GM12878 (cell line): ENCODE data around the gene FRZB. TPM values are rescaled to one million over a fixed set of nuclear protein-coding genes. Genes with fewer than 3 reads are reported as not detected.
A peak's percentile ranks its signal among the peaks of the same experiment; 100 is the strongest.

ENCODE experiments used
- ATAC-seq: fragments of 200-7000 bp; cut with Tn5 transposase; 3 replicates; pipeline ENCODE4 v1.9.1; 2020; ENCODE audit warnings: mild to moderate bottlenecking, moderate library complexity
- BruUV-seq: library from RNA; stranded (reverse); fragments of 400-500 nt; replicated peaks from 2 replicates; lab custom pipeline; 2021; lab: Mats Ljungman, UMichigan
- CTCF ChIA-PET: fragments of 300-600 bp; sonication (Branson Sonifier 250); formaldehyde crosslinking; extraction: SDS; loops from one replicate; lab custom pipeline; 2021; ENCODE audit warnings: inconsistent platforms; lab: Yijun Ruan, JAX
- POLR2A ChIA-PET: fragments of 350-600 bp; formaldehyde crosslinking; extraction: SDS; loops from one replicate; lab custom pipeline; 2021; ENCODE audit warnings: inconsistent platforms; lab: Charles Lee
- RAD21 ChIA-PET: fragments of 300-600 bp; sonication (Branson Sonifier 250); formaldehyde crosslinking; loops from one replicate; lab custom pipeline; 2023; ENCODE audit warnings: antibody characterized with exemption; ENCODE audit not compliant: unreplicated experiment; lab: Charles Lee
- SMC1A ChIA-PET: fragments of 300-600 bp; sonication (Branson Sonifier 250); formaldehyde crosslinking; loops from one replicate; lab custom pipeline; 2023; ENCODE audit not compliant: unreplicated experiment, uncharacterized antibody; lab: Charles Lee
- DNase-seq: peaks from one replicate; pipeline ENCODE4 v3.0.0-alpha.2; 2011; ENCODE audit warnings: low read depth, low spot score
- FAIRE-seq: peaks from 3 replicates; lab custom pipeline; 2011; peaks lifted over from hg19 to GRCh38; lab: Jason Lieb, UNC
- H2AFZ ChIP-seq: 2 replicates; pipeline ENCODE4 v1.6.0; 2011; ENCODE audit warnings: low read depth, low read length, control low read depth; ENCODE audit not compliant: control insufficient read depth
- H3K27ac ChIP-seq: 2 replicates; pipeline ENCODE4 v1.5.1; 2011; ENCODE audit warnings: control low read depth; ENCODE audit not compliant: control insufficient read depth, insufficient read depth
- H3K27me3 ChIP-seq, 2 experiments: replicated peaks in 1 of 2; 2 replicates each; pipeline versions ENCODE4 v1.6.0 to v1.6.1; 2011; ENCODE audit warnings: low read length in 1 of 2; ENCODE audit not compliant: control insufficient read depth in 2 of 2, insufficient read depth in 2 of 2
- H3K36me3 ChIP-seq, 2 experiments: 2 replicates each; pipeline ENCODE4 v1.5.1; 2011; ENCODE audit warnings: low read length in 1 of 2; ENCODE audit not compliant: control insufficient read depth in 2 of 2, insufficient read depth in 2 of 2
- H3K4me1 ChIP-seq: 2 replicates; pipeline ENCODE4 v1.6.1; 2011; ENCODE audit warnings: mild to moderate bottlenecking, low read length, moderate library complexity, mixed read lengths; ENCODE audit not compliant: control insufficient read depth, insufficient read depth
- H3K4me2 ChIP-seq: 2 replicates; pipeline ENCODE4 v1.6.0; 2011; ENCODE audit warnings: control low read depth; ENCODE audit not compliant: control insufficient read depth, insufficient read depth
- H3K4me3 ChIP-seq: fragments of 200-600 bp; sonication (generic); 2 replicates; pipeline ENCODE4 v1.5.1; 2016
- H3K79me2 ChIP-seq: 2 replicates; pipeline ENCODE4 v1.6.0; 2011; ENCODE audit warnings: low read length; ENCODE audit not compliant: control insufficient read depth, insufficient read depth
- H3K9ac ChIP-seq: 2 replicates; pipeline ENCODE4 v1.8.0; 2011; ENCODE audit warnings: low read length, control low read depth, mixed read lengths; ENCODE audit not compliant: control insufficient read depth, insufficient read depth
- H3K9me3 ChIP-seq: replicated peaks from 3 replicates; pipeline ENCODE4 v1.5.1; 2011; ENCODE audit warnings: mild to moderate bottlenecking, low read length; ENCODE audit not compliant: control insufficient read depth, insufficient read depth
- H4K20me1 ChIP-seq: 2 replicates; pipeline ENCODE4 v1.6.0; 2011; ENCODE audit not compliant: control insufficient read depth, insufficient read depth
- BRCA1 ChIP-seq: IDR thresholded peaks from 2 replicates; pipeline ENCODE4 v1.6.1; 2011; ENCODE audit warnings: low read depth, low read length, improper control_type of control experiment
- CREB1 ChIP-seq: IDR thresholded peaks from 2 replicates; pipeline ENCODE4 v1.6.1; 2012; ENCODE audit warnings: low read depth, mild to moderate bottlenecking, inconsistent platforms
- CREM ChIP-seq: IDR thresholded peaks from 2 replicates; pipeline ENCODE4 v1.6.1; 2014; ENCODE audit warnings: antibody characterized with exemption, low read depth
- CTCF ChIP-seq, 3 experiments: IDR thresholded peaks in 2 of 3; conservative IDR thresholded peaks in 1 of 3; 2 replicates each; pipeline ENCODE4 v1.5.1; 2011; ENCODE audit warnings: low read depth in 3 of 3, low read length in 3 of 3, mild to moderate bottlenecking in 3 of 3, control low read depth in 2 of 3, moderate library complexity in 2 of 3, inconsistent platforms in 1 of 3, mixed read lengths in 1 of 3; ENCODE audit not compliant: control insufficient read depth in 2 of 3, insufficient read depth in 1 of 3; ENCODE audit errors: extremely low read depth in 1 of 3
- DPF2 ChIP-seq: fragments of 450-650 bp; IDR thresholded peaks from 2 replicates; pipeline ENCODE4 v1.6.1; 2017; ENCODE audit warnings: mild to moderate bottlenecking
- GATAD2B ChIP-seq: fragments of 450-650 bp; conservative IDR thresholded peaks from 2 replicates; pipeline ENCODE4 v1.6.1; 2017; ENCODE audit warnings: low read depth, mild to moderate bottlenecking, moderate library complexity
- IRF3 ChIP-seq: fragments of 450-650 bp; IDR thresholded peaks from 2 replicates; pipeline ENCODE4 v1.6.1; 2014; ENCODE audit warnings: mild to moderate bottlenecking
- MTA3 ChIP-seq: IDR thresholded peaks from 2 replicates; pipeline ENCODE4 v1.6.1; 2012; ENCODE audit warnings: low read length, inconsistent platforms, borderline replicate concordance
- MYC ChIP-seq: IDR thresholded peaks from 2 replicates; pipeline ENCODE4 v1.6.1; 2011; ENCODE audit warnings: mild to moderate bottlenecking, low read length, moderate library complexity, inconsistent platforms; ENCODE audit not compliant: insufficient read depth, insufficient replicate concordance, insufficient read length, severe bottlenecking
- NFYB ChIP-seq: IDR thresholded peaks from 2 replicates; pipeline ENCODE4 v1.6.1; 2011; ENCODE audit warnings: low read depth, mild to moderate bottlenecking, low read length, improper control_type of control experiment, moderate library complexity; ENCODE audit not compliant: insufficient read depth
- PAX5 ChIP-seq: IDR thresholded peaks from 2 replicates; pipeline ENCODE4 v1.6.1; 2011; ENCODE audit warnings: low read depth, low read length, borderline replicate concordance
- POLR2AphosphoS2 ChIP-seq: IDR thresholded peaks from 2 replicates; pipeline ENCODE4 v1.6.1; 2011; ENCODE audit warnings: low read depth, mild to moderate bottlenecking, low read length, improper control_type of control experiment, moderate library complexity
- RAD21 ChIP-seq: IDR thresholded peaks from 2 replicates; pipeline ENCODE4 v1.6.1; 2011; ENCODE audit warnings: mild to moderate bottlenecking, low read depth, low read length, moderate library complexity; ENCODE audit not compliant: insufficient read depth
- RAD51 ChIP-seq: fragments of 450-650 bp; IDR thresholded peaks from 2 replicates; pipeline ENCODE4 v1.6.1; 2016; ENCODE audit warnings: moderate library complexity, mild to moderate bottlenecking, inconsistent platforms
- RCOR1 ChIP-seq: conservative IDR thresholded peaks from 2 replicates; pipeline ENCODE4 v1.6.1; 2012; ENCODE audit warnings: low read depth, low read length, improper control_type of control experiment
- SMC3 ChIP-seq: IDR thresholded peaks from 2 replicates; pipeline ENCODE4 v1.6.1; 2011; ENCODE audit warnings: low read length, improper control_type of control experiment, borderline replicate concordance
- SREBF1 ChIP-seq: IDR thresholded peaks from 2 replicates; pipeline ENCODE4 v1.6.1; 2012; ENCODE audit warnings: mild to moderate bottlenecking, low read length
- WRNIP1 ChIP-seq: IDR thresholded peaks from 2 replicates; pipeline ENCODE4 v1.6.1; 2011; ENCODE audit warnings: low read depth, low read length, improper control_type of control experiment, borderline replicate concordance
- ZNF217 ChIP-seq: fragments of 450-650 bp; IDR thresholded peaks from 2 replicates; pipeline ENCODE4 v1.6.1; 2017; ENCODE audit warnings: antibody characterized with exemption, mild to moderate bottlenecking
- ZNF384 ChIP-seq: IDR thresholded peaks from 2 replicates; pipeline ENCODE4 v1.6.1; 2012; ENCODE audit warnings: low read depth, mild to moderate bottlenecking, low read length, improper control_type of control experiment, borderline replicate concordance
- WGBS: methylation state at CpG from one replicate; pipeline ENCODE4 v1.1.6; 2016; ENCODE audit warnings: low lambda C conversion rate; ENCODE audit not compliant: insufficient replicate concordance, insufficient coverage; ENCODE audit errors: missing lambda C conversion rate; 5-methylcytosine and 5-hydroxymethylcytosine counted together
- in situ Hi-C: fragments of 300-500 bp; cut with MboI; formaldehyde crosslinking; loops from 9 replicates; pipeline ENCODE4 v1.14.3; 2018; ENCODE audit warnings: mixed read lengths
- intact Hi-C: fragments of 100-400 bp; cut with micrococcal nuclease; formaldehyde crosslinking; loops from one replicate; pipeline ENCODE4 v1.14.2; 2022; ENCODE audit not compliant: unreplicated experiment
- polyA plus RNA-seq, 11 experiments: library from polyadenylated mRNA; depleted of rRNA in 4 of 11; unstranded in 6 of 11; stranded (reverse) in 5 of 11; fragments of >200 nt; fragmentation: Nextera tagmentation in 4 of 11; fragmentation: Illumina TruSeq in 1 of 11; extraction: Ambion mirVana in 4 of 11; extraction: Trizol in 1 of 11; gene quantifications; 1 replicate in 1 of 11; 2 replicates in 10 of 11; pipeline versions ENCODE4 v1.2.1 to v1.2.3, GENCODE V29; 2011 to 2016; ENCODE audit warnings: inconsistent platforms in 2 of 11, missing spikeins in 2 of 11, low read depth in 1 of 11
- total RNA-seq, 4 experiments: library from RNA; depleted of rRNA in 3 of 4; stranded (reverse); fragments of >200 nt in 3 of 4; fragmentation: Illumina TruSeq in 1 of 4; extraction: Trizol in 1 of 4; gene quantifications; 2 replicates each; pipeline versions ENCODE4 v1.2.1 to v1.2.3, GENCODE V29; 2013 to 2021

FRZB gene
- total and polyA plus RNA-seq, 10 of the 15 experiments (the other 5 are each of a cell fraction or from before 2014, with no cell fraction given) = 0.03 TPM; not detected in 9

- TF ChIP-seq IRF3 = no peak
Observed at GRCh38 chr2:182792441-182792840, 74.0 kb downstream of the FRZB start (continued).

GRCh38 chr2:182784777-182785176 lies 81.7 kb downstream of the FRZB start:
- CTCF ChIA-PET = interaction anchor here (1.4 to 1.6 kb wide), 2 partner anchors 17 to 195 kb away, joined by 5 to 17 read pairs; no protein-coding TSS in a partner anchor
- in situ Hi-C loops = no loop called here
- Histone ChIP-seq H3K9ac (no peak overlapping the region), H3K36me3 (no peaks in the 10 kb centered on the region), H3K79me2 (no peaks in the 10 kb centered on the region), H3K9me3 (no peaks in the 10 kb centered on the region), H3K4me2 (no peak overlapping the region), H3K27ac (no peak overlapping the region), H3K27me3 (no peaks in the 10 kb centered on the region), H2AFZ (no peak overlapping the region), H3K4me3 (no peak overlapping the region), H3K4me1 (no peaks in the 10 kb centered on the region), H4K20me1 (no peaks in the 10 kb centered on the region)
- no TSS peak for BruUV-seq
- SMC1A ChIA-PET = interaction anchor here (0.7 to 1.5 kb wide), 4 partner anchors 11 to 242 kb away, joined by 3 to 7 read pairs (median 4); no protein-coding TSS in a partner anchor
- no peak for DNase-seq
- intact Hi-C loops = loop anchor here (1.0 kb wide), 1 partner anchor 196 kb away; no protein-coding TSS in a partner anchor
- no peak for FAIRE-seq
- peak; percentile 45 for ATAC-seq
- RAD21 ChIA-PET = interaction anchor here (1.5 to 2.2 kb wide), 2 partner anchors 10 to 195 kb away, joined by 4 to 13 read pairs; no protein-coding TSS in a partner anchor
- POLR2A ChIA-PET = interaction anchor here (0.6 kb wide), 1 partner anchor 11 kb away, joined by 3 read pairs; no protein-coding TSS in a partner anchor
- 100% methylated on average over 1 of the region's 1 CpG for WGBS
- TF ChIP-seq ZNF217 = no peak
- no peak for TF ChIP-seq MYC
- no peak for TF ChIP-seq RAD51
- TF ChIP-seq SMC3 = peak; percentile 12; the same call in 1 of the 2 replicates
- TF ChIP-seq ZNF384 = no peak
- TF ChIP-seq BRCA1 = no peak
- TF ChIP-seq PAX5 = no peak
- TF ChIP-seq DPF2 = no peak
- TF ChIP-seq SREBF1 = no peak
- no peak for TF ChIP-seq CREM
- no peak for TF ChIP-seq POLR2AphosphoS2
- no peak for TF ChIP-seq NFYB
- TF ChIP-seq MTA3 = no peak
- peak; percentile 15 to 39 (median 28); a peak in 3 of 6 replicates for TF ChIP-seq CTCF (IDR thresholded peaks at IDR 0.05 in 2 of 3, conservative IDR thresholded peaks at IDR 0.05 in 1 of 3; ENCODE audit: control insufficient read depth in 2 of 3, extremely low read depth in 1 of 3, insufficient read depth in 1 of 3, low read depth in 3 of 3, low read length in 3 of 3)
- peak; percentile 59 for TF ChIP-seq RAD21
- no peak for TF ChIP-seq CREB1
- no peak for TF ChIP-seq RCOR1
- no peak for TF ChIP-seq GATAD2B
- no peak for TF ChIP-seq WRNIP1
